ENCODE data around the gene CCNB2.
A peak's percentile ranks its signal among the peaks of the same experiment; 100 is the strongest.

CCNB2 gene

GRCh38 chr15:59168536-59168935 is 63.6 kb downstream of the CCNB2 start:
- DNase-seq: no peak

GRCh38 chr15:59169251-59169708 is 64.3 kb downstream of the CCNB2 start:
- DNase-seq: no peak

DNA sequence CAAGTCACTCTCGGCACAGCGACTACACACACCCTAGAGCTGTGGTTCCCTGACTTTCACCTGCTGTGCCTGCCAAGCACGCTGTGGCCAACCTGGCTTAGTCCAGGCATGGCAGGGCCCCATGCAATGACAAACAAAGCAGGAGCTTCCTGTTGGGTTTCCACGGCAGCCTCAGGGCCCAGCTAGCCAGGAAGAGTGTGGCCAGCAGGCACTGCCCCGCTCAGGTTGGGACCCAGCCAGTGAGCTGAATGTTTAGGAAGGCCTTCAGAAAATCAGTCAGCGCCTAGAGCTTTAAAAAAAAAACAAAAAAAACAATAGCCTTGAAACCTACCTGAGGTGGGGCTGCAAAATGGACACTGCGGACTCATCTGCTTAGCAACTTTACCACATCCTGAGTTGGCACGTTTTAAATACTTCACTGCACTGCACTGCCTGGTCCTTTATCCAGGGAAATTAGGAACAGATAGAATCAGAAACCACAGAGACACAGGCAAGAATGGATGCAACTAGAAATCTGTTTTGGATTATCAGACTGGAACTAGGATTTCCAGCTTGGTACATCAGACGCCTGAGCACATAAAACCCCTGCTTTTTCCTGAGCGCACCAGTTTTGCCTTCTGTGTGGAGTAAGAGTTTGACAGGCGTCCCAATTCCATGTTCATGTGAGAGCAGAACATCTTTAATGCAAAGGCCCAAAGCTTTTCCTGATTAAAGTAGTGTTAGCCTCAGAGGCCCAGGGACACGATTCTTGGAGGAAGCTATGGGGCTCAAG is 65.5 kb downstream of the CCNB2 start:
- DNase-seq: peak in 1 of 2 experiments; percentile 40

DNA sequence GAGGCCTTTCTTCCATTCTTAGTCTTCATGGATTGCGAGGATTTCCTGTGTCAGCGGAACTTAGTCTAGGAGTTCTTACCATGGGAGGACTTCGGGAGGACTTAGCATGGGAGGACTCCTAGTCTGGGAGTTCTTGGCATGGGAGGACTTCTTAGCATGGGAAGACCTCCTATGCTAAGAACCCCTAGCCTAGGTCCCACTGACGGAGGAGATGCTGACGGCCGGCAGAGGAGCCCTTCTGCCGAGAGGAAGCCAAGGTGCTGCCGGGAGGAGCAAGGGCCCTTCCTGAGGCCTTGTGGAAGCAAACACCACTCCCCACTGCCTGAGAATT is 66.1 kb downstream of the CCNB2 start:
- no peak for DNase-seq

DNA sequence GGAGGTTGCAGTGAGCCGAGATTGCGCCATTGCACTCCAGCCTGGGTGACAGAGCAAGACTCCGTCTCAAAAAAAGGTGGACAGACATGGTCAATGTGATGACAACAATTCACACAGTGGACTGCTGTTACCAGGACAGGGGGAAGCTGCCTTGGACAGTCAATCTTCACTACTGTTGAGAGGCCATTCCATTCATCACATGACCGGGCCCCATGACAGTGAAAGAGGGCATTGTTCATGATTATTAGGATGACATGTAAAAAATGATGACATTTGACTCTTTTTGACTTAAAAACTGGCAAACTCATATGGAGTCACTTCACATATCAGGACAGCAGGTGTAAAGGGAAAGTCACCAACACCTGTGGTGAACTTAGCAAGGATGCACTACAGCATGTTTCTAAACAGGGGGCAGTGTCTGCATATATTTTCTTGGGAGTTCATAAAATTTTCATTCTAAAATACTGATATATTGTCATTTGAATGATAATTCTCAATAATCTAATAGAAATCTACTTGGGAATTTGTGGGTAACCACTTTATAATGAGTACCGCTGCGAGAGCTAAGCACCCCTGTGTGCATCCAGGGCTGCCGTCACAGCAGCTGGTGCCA is 67.4 kb downstream of the CCNB2 start:
- DNase-seq: no peak

GRCh38 chr15:59173194-59173593 is 68.2 kb downstream of the CCNB2 start:
- DNase-seq: no peak

DNA sequence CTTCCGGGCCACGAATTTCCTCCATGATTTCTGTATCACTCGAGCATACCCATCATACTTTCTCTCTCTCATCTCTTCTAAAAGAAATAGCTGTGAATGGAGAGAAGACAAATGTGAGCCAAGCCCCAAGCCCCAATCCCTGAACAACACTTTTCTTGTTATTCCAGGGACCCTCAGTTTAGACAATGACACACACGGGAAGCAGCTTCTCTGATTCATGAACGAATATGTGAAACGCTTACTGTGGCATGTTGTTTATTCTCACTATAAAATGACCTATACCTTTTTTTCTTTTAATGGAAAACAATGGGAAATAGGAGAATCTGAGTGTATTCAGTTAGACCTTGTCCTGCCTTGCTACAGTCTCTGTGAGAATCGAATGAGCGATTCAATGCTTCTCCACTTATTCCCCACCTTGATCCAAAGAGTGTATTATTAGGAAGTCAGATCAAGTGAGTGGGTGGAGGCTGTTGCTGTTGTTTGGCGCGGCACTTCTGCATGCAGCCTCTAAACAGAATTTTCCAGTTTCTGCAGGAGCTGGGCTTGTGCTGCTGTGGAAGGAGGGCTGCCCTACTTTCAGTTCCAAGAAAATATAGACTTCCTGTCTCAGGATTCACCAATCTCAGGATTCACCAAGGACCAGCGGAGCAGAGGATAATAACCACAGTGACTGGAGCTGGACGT is 69.3 kb downstream of the CCNB2 start:
- no peak for DNase-seq
